HepG2 (cell line): ENCODE measurements around the gene IGIP. TPM values are rescaled to one million over a fixed set of nuclear protein-coding genes. Genes with fewer than 3 reads are reported as not detected.

Source experiments
- CEBPG ChIP-seq: IDR thresholded peaks from 2 replicates; pipeline ENCODE4 v1.6.1; 2016
- PAWR ChIP-seq: sonication (generic); formaldehyde crosslinking; IDR thresholded peaks from 2 replicates; pipeline ENCODE4 v1.4.0; 2020; ENCODE audit warnings: missing genetic modification reagents, mild to moderate bottlenecking, borderline replicate concordance
- POGZ ChIP-seq: sonication (generic); formaldehyde crosslinking; IDR thresholded peaks from 2 replicates; pipeline ENCODE4 v1.4.0; 2020; ENCODE audit warnings: mild to moderate bottlenecking, missing genetic modification reagents
- ZHX2 ChIP-seq, 2 experiments: sonication (generic) in 1 of 2; formaldehyde crosslinking in 1 of 2; IDR thresholded peaks; 2 replicates each; pipeline versions ENCODE4 v1.6.1 to v1.9.0; 2014 to 2022; ENCODE audit warnings: antibody characterized with exemption in 1 of 2, borderline replicate concordance in 1 of 2, inconsistent platforms in 1 of 2, low read depth in 1 of 2, missing genetic modification reagents in 1 of 2
- ZNF563 ChIP-seq: sonication (generic); formaldehyde crosslinking; IDR thresholded peaks from 2 replicates; pipeline ENCODE4 v1.8.0; 2022; ENCODE audit warnings: mild to moderate bottlenecking, moderate library complexity, missing genetic modification reagents
- ZNF639 ChIP-seq: conservative IDR thresholded peaks from 2 replicates; pipeline ENCODE4 v1.6.1; 2018; ENCODE audit warnings: missing genetic modification reagents
- polyA plus RNA-seq, 8 experiments: library from polyadenylated mRNA; depleted of rRNA in 3 of 8; stranded (reverse) in 7 of 8; unstranded in 1 of 8; fragments of >200 nt; fragmentation: Illumina TruSeq in 4 of 8; extraction: Trizol in 4 of 8; gene quantifications; 2 replicates each; pipeline versions ENCODE4 v1.2.1 to v1.2.3, GENCODE V29; 2011 to 2016; ENCODE audit warnings: low read depth in 4 of 8, missing spikeins in 1 of 8, mixed read lengths in 1 of 8; ENCODE audit not compliant: insufficient read depth in 1 of 8
- total RNA-seq, 5 experiments: library from RNA; depleted of rRNA; stranded (reverse); fragments of >200 nt; fragmentation: Illumina TruSeq; extraction: Trizol; gene quantifications; 2 replicates each; pipeline ENCODE4 v1.2.3, GENCODE V29; 2016; ENCODE audit warnings: low read depth in 1 of 5
- TF ChIP-seq, protein P1 (sequence below): sonication (generic); formaldehyde crosslinking; conservative IDR thresholded peaks from 2 replicates; pipeline ENCODE4 v1.4.0; 2020; ENCODE audit warnings: missing genetic modification reagents
- TF ChIP-seq, protein P2 (sequence below): sonication (generic); formaldehyde crosslinking; IDR thresholded peaks from 2 replicates; pipeline ENCODE4 v1.4.0; 2020; ENCODE audit warnings: low read depth, missing genetic modification reagents
- TF ChIP-seq, protein P3 (sequence below): sonication (generic); formaldehyde crosslinking; conservative IDR thresholded peaks from 2 replicates; pipeline ENCODE4 v1.4.0; 2020; ENCODE audit warnings: mild to moderate bottlenecking, missing genetic modification reagents, moderate library complexity
- TF ChIP-seq, protein P4 (sequence below): sonication (generic); formaldehyde crosslinking; IDR thresholded peaks from 2 replicates; pipeline ENCODE4 v1.8.0; 2022; ENCODE audit warnings: low read depth, missing genetic modification reagents

IGIP gene
- total and polyA plus RNA-seq, 2 of the 13 experiments (the other 11 are each of a cell fraction or from before 2014, with no cell fraction given): 1.7 to 2.1 TPM

- TF ChIP-seq PAWR (CRISPR knock-in tag) (no peak), ZNF563 (CRISPR knock-in tag) (peak; percentile 78), ZHX2 (IDR thresholded peaks at IDR 0.05; ENCODE audit: low read depth) (peak; percentile 41; the same call in 1 of the 2 replicates), ZHX2 (CRISPR knock-in tag; IDR thresholded peaks at IDR 0.05; ENCODE audit: borderline replicate concordance) (no peak), CEBPG (CRISPR knock-in tag) (0 out of 2 replicates have a peak, but pooled peaks have one; percentile 7), POGZ (CRISPR knock-in tag) (peak; percentile 71), ZNF639 (CRISPR knock-in tag) (peak; percentile 64; the same call in 1 of the 2 replicates)
- TF ChIP-seq, protein P1, sequence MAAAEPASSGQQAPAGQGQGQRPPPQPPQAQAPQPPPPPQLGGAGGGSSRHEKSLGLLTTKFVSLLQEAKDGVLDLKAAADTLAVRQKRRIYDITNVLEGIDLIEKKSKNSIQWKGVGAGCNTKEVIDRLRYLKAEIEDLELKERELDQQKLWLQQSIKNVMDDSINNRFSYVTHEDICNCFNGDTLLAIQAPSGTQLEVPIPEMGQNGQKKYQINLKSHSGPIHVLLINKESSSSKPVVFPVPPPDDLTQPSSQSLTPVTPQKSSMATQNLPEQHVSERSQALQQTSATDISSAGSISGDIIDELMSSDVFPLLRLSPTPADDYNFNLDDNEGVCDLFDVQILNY (CRISPR knock-in tag): no peak
- TF ChIP-seq, protein P2, sequence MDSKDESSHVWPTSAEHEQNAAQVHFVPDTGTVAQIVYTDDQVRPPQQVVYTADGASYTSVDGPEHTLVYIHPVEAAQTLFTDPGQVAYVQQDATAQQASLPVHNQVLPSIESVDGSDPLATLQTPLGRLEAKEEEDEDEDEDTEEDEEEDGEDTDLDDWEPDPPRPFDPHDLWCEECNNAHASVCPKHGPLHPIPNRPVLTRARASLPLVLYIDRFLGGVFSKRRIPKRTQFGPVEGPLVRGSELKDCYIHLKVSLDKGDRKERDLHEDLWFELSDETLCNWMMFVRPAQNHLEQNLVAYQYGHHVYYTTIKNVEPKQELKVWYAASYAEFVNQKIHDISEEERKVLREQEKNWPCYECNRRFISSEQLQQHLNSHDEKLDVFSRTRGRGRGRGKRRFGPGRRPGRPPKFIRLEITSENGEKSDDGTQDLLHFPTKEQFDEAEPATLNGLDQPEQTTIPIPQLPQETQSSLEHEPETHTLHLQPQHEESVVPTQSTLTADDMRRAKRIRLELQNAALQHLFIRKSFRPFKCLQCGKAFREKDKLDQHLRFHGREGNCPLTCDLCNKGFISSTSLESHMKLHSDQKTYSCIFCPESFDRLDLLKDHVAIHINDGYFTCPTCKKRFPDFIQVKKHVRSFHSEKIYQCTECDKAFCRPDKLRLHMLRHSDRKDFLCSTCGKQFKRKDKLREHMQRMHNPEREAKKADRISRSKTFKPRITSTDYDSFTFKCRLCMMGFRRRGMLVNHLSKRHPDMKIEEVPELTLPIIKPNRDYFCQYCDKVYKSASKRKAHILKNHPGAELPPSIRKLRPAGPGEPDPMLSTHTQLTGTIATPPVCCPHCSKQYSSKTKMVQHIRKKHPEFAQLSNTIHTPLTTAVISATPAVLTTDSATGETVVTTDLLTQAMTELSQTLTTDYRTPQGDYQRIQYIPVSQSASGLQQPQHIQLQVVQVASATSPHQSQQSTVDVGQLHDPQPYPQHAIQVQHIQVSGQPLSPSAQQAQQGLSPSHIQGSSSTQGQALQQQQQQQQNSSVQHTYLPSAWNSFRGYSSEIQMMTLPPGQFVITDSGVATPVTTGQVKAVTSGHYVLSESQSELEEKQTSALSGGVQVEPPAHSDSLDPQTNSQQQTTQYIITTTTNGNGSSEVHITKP (CRISPR knock-in tag): no peak
- TF ChIP-seq, protein P3, sequence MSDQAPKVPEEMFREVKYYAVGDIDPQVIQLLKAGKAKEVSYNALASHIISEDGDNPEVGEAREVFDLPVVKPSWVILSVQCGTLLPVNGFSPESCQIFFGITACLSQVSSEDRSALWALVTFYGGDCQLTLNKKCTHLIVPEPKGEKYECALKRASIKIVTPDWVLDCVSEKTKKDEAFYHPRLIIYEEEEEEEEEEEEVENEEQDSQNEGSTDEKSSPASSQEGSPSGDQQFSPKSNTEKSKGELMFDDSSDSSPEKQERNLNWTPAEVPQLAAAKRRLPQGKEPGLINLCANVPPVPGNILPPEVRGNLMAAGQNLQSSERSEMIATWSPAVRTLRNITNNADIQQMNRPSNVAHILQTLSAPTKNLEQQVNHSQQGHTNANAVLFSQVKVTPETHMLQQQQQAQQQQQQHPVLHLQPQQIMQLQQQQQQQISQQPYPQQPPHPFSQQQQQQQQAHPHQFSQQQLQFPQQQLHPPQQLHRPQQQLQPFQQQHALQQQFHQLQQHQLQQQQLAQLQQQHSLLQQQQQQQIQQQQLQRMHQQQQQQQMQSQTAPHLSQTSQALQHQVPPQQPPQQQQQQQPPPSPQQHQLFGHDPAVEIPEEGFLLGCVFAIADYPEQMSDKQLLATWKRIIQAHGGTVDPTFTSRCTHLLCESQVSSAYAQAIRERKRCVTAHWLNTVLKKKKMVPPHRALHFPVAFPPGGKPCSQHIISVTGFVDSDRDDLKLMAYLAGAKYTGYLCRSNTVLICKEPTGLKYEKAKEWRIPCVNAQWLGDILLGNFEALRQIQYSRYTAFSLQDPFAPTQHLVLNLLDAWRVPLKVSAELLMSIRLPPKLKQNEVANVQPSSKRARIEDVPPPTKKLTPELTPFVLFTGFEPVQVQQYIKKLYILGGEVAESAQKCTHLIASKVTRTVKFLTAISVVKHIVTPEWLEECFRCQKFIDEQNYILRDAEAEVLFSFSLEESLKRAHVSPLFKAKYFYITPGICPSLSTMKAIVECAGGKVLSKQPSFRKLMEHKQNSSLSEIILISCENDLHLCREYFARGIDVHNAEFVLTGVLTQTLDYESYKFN (CRISPR knock-in tag): no peak; the same call in 1 of the 2 replicates
- TF ChIP-seq, protein P4, sequence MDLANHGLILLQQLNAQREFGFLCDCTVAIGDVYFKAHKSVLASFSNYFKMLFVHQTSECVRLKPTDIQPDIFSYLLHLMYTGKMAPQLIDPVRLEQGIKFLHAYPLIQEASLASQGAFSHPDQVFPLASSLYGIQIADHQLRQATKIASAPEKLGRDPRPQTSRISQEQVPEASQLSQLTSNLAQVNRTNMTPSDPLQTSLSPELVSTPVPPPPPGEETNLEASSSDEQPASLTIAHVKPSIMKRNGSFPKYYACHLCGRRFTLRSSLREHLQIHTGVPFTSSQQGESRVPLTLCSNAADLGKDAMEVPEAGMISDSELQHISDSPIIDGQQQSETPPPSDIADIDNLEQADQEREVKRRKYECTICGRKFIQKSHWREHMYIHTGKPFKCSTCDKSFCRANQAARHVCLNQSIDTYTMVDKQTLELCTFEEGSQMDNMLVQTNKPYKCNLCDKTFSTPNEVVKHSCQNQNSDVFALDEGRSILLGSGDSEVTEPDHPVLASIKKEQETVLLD (CRISPR knock-in tag): peak; percentile 91
Observed at GRCh38 chr5:140113699-140114263, 12.0 kb upstream of the IGIP start, which contains the start of gene PURA (continued).
